ENCODE results near the gene MYO1D. TPM values are rescaled to one million over a fixed set of nuclear protein-coding genes. Genes with fewer than 3 reads are reported as not detected.
A peak's percentile ranks its signal among the peaks of the same experiment; 100 is the strongest.

The MYO1D gene
- total and polyA plus RNA-seq, 11 donors = 3.3 to 15.5 (median 8.9) TPM

GRCh38 chr17:32828822-32829221, 48.1 kb downstream of the MYO1D start:
- Histone ChIP-seq H3K36me3 (no peaks in the 10 kb centered on the region), H3K27ac (peak overlapping the region in 6 of 12 donors; percentile 1 to 66 (median 42)), H3K9me3 (no peaks in the 10 kb centered on the region), H3K4me1 (peaks cover 0 to 31% (median 9%) of the 10 kb centered on the region in 12 donors), H3K4me3 (peak overlapping the region in 2 of 12 donors; percentile 39 to 47), H3K27me3 (no peaks in the 10 kb centered on the region)
- 62 to 87% (median 67%) methylated on average over 2 of the region's 2 CpGs for WGBS, 4 donors
- DNase-seq = no peak
- intact Hi-C loops (cut with DNase I) = loop anchor here in 6 of 10 donors (5.0 to 10.0 kb wide), 4 partner anchors 38 to 48 kb away; partner anchors contain the start of gene MYO1D (in 3 of the 6)
- TF ChIP-seq POLR2A (IDR thresholded peaks at IDR 0.05) (no peak), CTCF (IDR thresholded peaks at IDR 0.05) (no peak)
- ATAC-seq = peak in 2 of 4 donors; percentile 13 to 35

GRCh38 chr17:32827227-32827626, 49.7 kb downstream of the MYO1D start:
- H3K27me3 ChIP-seq = no peaks in the 10 kb centered on the region
- TF ChIP-seq CTCF (IDR thresholded peaks at IDR 0.05) (no peak), POLR2A (IDR thresholded peaks at IDR 0.05) (no peak)
- ATAC-seq = no peak
- H3K9me3 ChIP-seq = no peaks in the 10 kb centered on the region
- peaks cover 0 to 38% (median 11%) of the 10 kb centered on the region in 12 donors for H3K4me1 ChIP-seq
- DNase-seq = no peak
- intact Hi-C loops (cut with DNase I) = loop anchor here in 6 of 10 donors (2.0 to 10.0 kb wide), 5 partner anchors 16 to 50 kb away; partner anchors contain the start of gene MYO1D (in 3 of the 6)
- H3K4me3 ChIP-seq = no peak overlapping the region
- no peaks in the 10 kb centered on the region for H3K36me3 ChIP-seq
- H3K27ac ChIP-seq = peak overlapping the region in 1 of 12 donors; percentile 28

GRCh38 chr17:32826076-32826475, 50.8 kb downstream of the MYO1D start:
- ATAC-seq (no peak), DNase-seq (no peak)
- no peak overlapping the region for H3K27ac ChIP-seq
- peaks cover 0 to 38% (median 11%) of the 10 kb centered on the region in 12 donors for H3K4me1 ChIP-seq
- H3K4me3 ChIP-seq = no peak overlapping the region
- H3K27me3 ChIP-seq = no peaks in the 10 kb centered on the region
- H3K9me3 ChIP-seq = no peaks in the 10 kb centered on the region
- TF ChIP-seq CTCF (IDR thresholded peaks at IDR 0.05) = no peak
- TF ChIP-seq POLR2A (IDR thresholded peaks at IDR 0.05) = no peak
- no peaks in the 10 kb centered on the region for H3K36me3 ChIP-seq
- intact Hi-C loops (cut with DNase I) = loop anchor here in 6 of 10 donors (2.0 to 10.0 kb wide), 5 partner anchors 17 to 51 kb away; partner anchors contain the start of gene MYO1D (in 3 of the 6)

GRCh38 chr17:32824334-32824733, 52.6 kb downstream of the MYO1D start:
- no peaks in the 10 kb centered on the region for H3K36me3 ChIP-seq
- 93 to 98% (median 97%) methylated on average over 3 of the region's 3 CpGs for WGBS, 4 donors
- no peak overlapping the region for H3K4me3 ChIP-seq
- ATAC-seq = no peak
- peaks cover 0 to 40% (median 13%) of the 10 kb centered on the region in 12 donors for H3K4me1 ChIP-seq
- TF ChIP-seq POLR2A (IDR thresholded peaks at IDR 0.05) (no peak), CTCF (IDR thresholded peaks at IDR 0.05) (no peak)
- H3K27ac ChIP-seq = no peak overlapping the region
- H3K9me3 ChIP-seq = no peaks in the 10 kb centered on the region
- DNase-seq = no peak
- H3K27me3 ChIP-seq = no peaks in the 10 kb centered on the region
- intact Hi-C loops (cut with DNase I) = loop anchor here in 2 of 10 donors (10.0 kb wide), 1 partner anchor 50 kb away; the partner anchor contains the start of gene MYO1D (in 2 of the 2)
